Right forelimb (tissue), 1 donor: ENCODE measurements around the gene GPR84.
"Not testable (repeated sequence)": the region's sequence is repeated elsewhere in the genome, so short reads cannot be mapped to it uniquely, and the experiment has no call there.

Experiments
- DNase-seq: peaks from one replicate; pipeline ENCODE4 v3.0.0-alpha.2; 2018

Gene GPR84

GRCh38 chr12:54354271-54354670 lies 10.0 kb downstream of the GPR84 start:
- not testable (repeated sequence) for DNase-seq

DNA sequence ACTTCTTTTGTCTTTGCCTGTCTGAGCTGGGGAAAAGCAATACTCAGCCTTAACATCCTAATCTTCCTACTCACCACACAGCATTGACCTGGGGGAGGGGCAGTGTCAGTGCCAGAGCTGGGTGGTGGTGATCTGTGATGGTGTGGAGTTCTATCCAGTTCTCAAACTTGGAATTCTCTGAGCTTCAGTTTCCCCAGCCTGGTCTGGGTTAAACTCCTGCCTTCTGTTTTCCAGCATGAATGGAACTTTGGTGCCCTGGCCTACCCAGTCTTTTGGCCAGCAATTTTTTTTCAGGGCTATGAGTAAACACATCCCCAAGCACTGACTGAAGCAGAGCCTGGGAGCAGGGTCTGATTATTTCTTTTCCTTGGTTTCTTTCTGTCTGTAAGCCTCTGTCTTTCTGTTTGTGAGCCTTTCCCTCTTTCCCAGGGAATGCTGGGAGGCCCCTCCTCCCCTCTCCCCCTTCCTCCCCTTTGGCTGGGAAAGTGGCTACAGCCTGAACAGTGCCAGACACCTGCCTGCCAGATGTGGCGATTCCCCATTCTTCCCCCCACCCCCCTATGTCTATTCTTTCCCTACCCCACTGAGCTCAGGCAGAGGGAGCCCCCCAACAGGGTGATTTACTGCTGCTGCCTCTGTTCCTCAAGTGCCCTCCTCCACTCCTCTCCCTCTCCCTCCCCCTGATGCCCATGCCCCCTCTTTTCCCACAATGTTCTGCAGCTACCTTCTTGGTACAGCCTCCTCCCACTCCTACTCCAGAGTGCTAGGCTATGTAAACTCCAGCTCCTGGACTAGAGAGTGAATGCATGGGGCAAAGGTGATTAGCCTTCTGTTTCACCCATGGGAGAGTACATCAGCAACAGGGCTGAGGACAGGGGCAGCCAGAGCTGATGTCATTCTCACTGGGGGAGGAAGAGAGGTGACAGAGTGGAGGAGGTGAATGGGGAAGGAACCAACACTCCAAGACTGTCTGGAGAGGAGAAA lies 11.1 kb downstream of the GPR84 start:
- DNase-seq: peak; percentile 83

DNA sequence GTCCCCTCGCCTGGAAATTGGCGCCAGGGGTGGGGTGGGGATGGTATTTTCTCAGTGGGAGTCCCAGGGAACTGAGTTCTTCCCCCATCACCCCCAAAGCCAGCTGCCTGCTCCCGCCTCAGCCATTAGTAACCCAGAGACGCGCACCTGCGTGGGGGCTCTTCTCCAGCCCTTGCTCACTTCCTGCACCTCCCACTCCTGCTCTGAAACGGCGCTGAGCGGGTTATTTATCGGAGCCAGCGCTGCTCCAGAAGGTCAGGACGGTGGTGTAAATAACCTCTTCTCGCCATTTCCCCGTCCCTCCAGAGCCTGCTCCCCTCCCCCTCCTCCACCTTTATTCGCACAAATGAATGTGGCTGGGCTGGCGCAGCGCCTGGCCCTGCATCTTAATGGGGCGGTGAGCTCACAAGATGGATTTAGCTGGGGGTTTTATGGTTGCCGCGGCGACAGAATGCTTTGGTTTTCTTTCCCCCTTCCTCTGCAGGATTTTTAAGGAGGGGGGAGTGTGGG lies 12.2 kb downstream of the GPR84 start:
- peak; percentile 84 for DNase-seq

DNA sequence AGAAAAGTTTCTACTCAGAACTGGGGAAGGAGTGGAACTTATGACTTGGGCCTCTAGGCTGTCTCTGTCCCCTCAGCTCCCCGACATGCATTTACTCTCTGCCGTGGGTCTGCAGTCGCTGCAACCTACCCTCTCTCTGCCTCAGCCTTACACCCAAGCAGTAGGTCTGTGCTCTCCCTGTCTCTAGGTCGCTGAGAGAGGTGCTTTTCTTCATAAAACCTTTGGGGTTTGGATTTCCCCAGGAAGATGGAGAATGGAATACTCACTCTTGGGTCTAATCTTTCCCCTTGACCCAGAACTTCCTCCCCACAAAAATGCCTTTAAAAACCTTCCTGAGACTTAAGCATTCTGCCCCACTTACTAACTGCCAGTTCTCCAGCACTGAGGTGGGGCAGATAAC lies 12.9 kb downstream of the GPR84 start:
- DNase-seq: no peak

DNA sequence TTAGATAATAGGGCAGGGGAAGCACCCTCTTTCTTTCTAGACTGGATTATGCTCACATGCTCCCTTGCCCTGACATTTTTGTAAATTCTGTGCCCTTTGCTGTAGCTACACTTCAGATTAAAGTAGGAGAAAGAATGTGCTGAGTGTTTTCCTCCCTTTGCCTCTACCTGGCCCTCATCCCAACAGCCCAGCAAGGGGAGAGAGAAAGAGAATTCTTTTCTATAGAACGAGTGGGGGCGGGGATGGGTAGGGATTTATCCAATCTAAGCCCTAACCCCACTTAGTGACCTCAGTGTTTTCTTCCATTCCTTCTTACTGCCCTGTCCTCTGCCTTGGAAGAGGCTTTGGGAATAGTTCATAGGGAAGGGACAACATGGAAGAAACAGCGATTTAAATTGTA lies 13.5 kb downstream of the GPR84 start:
- DNase-seq: no peak

- no peak for DNase-seq
These were observed 14.6 kb downstream of the GPR84 start for GRCh38 chr12:54349679-54350078.

DNA sequence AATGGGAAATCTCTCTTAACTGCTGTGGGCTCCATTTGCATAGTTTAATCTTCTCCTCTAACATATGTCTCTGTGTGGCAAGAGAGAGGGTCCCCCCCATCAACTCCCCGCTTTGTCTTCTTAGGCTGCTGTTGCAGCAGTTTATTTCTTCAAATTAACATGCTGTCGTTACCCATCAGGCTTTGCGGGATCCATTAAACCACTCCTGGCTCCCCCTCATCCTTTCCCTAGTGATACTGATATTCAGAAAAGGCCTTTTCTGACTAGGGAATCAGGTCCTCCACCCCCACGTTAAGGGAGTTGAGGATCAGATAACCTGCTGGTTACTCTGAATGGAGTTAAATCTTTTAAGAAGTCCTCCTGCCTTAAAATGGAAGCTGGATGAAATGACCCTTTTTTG lies 15.2 kb downstream of the GPR84 start:
- DNase-seq: no peak

DNA sequence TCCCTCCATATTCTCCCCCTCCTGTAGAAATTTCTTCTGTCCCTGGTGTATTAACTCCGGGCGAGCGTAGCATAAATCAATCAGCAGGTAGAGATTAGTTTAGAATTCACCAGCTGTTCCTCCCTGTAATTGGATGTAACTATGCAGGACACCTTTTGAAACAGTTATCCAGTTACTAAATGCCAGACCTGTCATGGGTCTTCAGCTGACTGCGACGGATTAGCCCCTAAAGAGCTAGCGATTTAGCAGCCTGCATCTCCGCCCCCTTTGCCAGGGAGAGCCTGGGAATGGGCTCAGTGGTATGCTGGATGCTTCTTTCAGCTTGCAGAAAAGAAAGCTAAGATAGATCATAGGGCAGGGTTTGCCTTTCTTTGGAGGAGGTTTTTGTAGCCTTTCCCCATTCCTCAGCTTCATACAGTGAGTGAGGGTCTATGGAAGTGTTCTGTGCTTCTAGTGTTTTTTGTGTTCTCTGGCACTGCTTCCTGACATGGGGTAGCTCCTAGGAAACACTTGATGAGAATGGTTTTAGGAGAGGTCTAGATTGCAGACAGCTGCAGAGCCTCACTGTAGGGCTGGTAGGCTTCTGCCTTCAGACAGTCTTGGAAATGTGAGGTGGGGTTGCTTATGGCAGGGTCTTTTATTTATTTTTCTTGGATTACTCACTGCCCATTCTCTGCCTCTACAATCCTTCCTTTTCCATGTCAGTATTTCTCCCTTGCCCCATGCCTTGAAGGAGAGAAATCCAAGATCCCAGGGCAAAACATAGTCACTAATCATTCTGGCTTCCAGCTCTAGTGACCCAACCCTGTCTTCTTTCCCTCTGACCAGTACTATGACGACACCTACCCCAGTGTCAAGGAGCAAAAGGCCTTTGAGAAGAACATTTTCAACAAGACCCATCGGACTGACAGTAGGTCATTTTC lies 22.6 kb downstream of the GPR84 start:
- no peak for DNase-seq

DNA sequence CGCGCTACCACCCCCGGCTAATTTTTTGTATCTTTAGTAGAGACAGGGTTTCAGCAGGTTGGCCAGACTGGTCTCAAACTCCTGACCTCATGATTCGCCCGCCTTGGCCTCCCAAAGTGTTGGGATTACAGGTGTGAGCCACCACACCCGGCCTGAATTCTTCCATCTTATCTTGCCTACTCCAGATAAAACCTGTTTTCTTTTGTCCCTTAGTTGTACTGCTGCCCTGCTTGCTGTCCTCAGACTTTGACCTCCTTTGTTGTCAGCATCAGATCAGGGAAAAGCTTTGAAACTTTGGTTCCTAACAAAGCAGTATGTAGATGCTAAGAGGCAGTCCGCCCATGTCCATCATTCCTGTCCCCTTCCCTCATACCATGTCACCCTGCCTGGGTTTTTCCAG lies 23.4 kb downstream of the GPR84 start:
- DNase-seq: no peak

- no peak for DNase-seq
These were observed 25.5 kb downstream of the GPR84 start for GRCh38 chr12:54338698-54339296.

GRCh38 chr12:54337854-54338650 lies 26.2 kb downstream of the GPR84 start:
- peak; percentile 52 for DNase-seq

DNA sequence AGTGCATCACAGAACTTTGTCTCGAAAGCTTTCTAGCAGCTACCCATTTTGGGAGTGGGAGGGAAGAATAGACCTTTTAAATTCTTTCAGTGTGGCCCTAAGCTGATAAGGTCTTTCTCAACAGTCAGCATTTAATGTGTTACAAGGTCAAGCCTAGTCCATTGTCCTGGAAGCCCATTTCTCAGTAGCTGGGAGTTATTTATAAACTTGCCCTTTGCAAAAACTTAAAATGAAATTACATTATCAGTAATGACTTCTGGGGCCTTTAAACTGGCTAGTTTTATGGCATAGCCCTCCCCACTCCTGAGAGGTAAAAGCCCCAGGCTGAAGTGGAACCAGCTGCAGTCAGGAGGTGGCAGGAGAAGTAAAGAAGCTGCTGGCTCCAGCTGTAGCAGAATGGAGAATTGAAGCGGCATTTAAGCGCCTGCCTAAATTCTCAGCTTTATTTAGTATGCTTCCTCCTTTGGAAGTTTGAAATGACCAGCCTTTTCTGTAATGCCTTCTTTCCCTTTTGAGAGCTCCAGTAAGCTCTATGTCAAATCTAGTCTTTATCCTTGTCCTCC lies 26.9 kb downstream of the GPR84 start:
- DNase-seq: no peak

GRCh38 chr12:54333420-54334034 lies 30.8 kb downstream of the GPR84 start:
- no peak for DNase-seq

- no peak for DNase-seq
These were observed 32.8 kb downstream of the GPR84 start for GRCh38 chr12:54331461-54331860.

DNA sequence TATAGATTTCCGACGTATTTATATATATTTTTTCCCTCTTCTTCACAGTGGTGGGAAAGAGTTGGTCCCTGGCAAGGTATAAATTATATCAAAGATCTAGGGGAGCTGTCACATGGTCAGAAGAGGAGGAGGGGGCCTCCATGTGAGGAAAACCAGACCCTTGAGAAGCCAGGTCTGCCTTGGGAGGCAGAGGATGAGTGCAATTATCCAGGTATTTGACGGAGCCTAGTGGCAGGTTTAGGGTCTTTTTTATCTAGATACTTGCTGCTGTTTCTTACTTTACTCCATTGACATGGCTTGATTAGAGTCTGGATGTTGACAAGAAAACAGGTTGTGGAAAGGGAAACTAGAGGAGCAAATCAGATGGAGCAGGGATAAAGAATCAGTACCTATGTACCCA lies 33.8 kb downstream of the GPR84 start:
- no peak for DNase-seq

- no peak for DNase-seq
These were observed 34.5 kb downstream of the GPR84 start for GRCh38 chr12:54329759-54330158.

GRCh38 chr12:54328595-54329337 lies 35.5 kb downstream of the GPR84 start:
- DNase-seq: no peak

DNA sequence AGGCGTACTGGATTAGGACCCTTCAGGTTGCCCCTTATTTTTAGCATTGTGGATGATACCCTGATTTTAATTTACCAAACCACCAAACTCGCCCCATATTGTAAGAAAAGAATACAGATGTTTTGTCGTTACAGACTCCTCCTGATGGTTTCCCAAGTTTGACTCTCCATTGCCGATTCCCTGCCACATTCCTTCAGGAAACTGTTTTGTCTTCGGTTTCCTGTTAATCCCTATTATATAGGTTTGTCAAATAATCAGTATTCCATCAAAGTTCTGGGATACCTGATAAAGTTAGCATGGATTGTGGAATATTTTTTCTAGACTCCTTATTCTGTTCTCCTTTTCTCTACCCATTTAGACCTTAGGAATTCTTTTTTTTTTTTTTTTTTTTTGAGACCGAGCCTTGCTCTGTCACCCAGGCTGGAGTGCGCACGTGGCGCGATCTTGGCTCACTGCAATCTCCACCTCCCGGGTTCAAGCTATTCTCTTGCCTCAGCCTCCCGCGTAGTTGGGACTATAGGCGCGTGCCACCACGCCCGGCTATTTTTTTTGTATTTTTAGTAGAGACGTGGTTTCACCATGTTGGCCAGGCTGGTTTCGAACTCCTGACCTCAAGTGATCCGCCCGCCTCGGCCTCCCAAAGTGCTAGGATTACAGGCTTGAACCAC lies 38.7 kb downstream of the GPR84 start:
- DNase-seq: not testable (repeated sequence)

DNA sequence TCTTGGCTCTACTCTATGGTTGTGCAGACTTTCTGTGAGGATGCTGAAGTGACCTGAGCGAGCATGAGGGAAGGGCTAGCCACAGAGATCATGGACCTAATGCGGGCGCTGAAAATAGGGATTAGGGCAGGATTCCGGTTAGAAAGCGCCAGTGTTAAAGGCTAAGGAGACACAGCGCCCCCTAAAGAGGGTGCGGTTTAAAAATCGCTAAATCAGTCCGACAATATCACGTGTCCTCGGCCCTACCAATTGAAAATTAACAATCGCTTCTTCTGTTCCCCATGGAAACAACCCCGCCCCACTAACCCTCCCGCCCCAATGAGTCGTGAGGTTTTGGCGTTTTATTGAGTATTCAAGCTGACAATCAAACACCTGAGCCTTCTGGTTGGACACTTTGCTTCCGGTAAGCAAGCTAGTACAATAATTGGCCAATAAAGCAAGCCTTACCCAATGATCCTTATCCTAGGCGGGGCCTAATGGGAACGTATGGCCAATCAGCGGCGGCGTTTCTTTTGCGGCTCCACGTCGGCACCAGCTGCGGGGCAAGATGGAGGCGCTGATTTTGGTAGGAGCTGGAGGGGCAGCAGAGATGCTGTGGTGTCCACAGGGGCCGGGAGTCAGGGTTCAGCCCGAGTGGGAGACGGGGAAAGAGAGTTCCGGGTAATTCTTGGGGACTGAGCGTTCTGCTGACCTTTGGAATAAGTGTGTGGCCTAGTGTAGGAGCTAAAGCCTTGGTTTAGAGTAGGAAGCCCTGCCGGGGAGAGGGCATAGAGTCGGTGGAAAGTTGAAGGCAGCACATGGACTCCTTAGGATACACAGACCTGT lies 39.5 kb downstream of the GPR84 start, which contains the start of gene COPZ1:
COPZ1 (plus strand) TSS at position 515 of the 825 bp plus-strand sequence; CDS start at position 548, 33 bp downstream.
- peak; percentile 96 for DNase-seq
